Fibroblast of villous mesenchyme (primary cell): Measurements from ENCODE around the gene MGAT5. TPM values are rescaled to one million over a fixed set of nuclear protein-coding genes. Genes with fewer than 3 reads are reported as not detected.

Source experiments
- DNase-seq: peaks from one replicate; pipeline ENCODE4 v3.0.0-alpha.2; 2010; ENCODE audit warnings: low read depth
- H3K4me3 ChIP-seq: 2 replicates; pipeline ENCODE4 v1.5.1; 2011; ENCODE audit warnings: low read depth, mild to moderate bottlenecking, low read length
- total RNA-seq: library from RNA; depleted of rRNA; stranded (reverse); fragments of >200 nt; gene quantifications from 2 replicates; pipeline ENCODE4 v1.2.3, GENCODE V29; 2012
- TF ChIP-seq, protein P1 (sequence below): IDR thresholded peaks from 2 replicates; pipeline ENCODE4 v1.5.1; 2012; ENCODE audit warnings: low read depth, mild to moderate bottlenecking, low read length; ENCODE audit not compliant: insufficient read depth

MGAT5 gene
- total RNA-seq, 1 donor: 109 TPM

DNA sequence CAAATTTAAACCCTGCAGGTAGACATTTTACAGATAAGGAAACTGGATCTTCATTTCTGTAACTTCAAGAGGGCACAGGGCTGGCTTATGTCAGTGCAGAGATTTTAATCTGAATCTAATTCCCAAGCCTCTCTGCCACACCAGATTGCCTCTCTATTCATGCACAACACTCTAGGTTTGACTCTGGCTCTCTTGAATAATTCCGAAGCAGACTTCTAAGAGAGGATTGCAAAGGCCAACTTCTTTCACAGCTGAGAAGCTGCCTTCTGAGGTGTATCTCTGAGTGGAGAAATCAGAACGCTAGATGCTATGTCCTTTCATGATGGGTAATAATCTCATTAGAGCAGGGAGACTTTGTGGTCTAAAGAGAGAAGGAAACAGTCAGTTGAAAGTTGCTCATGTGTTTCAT lies 20.1 kb upstream of the MGAT5 start:
- no peak for DNase-seq
- no peak overlapping the region for H3K4me3 ChIP-seq
- TF ChIP-seq, protein P1, sequence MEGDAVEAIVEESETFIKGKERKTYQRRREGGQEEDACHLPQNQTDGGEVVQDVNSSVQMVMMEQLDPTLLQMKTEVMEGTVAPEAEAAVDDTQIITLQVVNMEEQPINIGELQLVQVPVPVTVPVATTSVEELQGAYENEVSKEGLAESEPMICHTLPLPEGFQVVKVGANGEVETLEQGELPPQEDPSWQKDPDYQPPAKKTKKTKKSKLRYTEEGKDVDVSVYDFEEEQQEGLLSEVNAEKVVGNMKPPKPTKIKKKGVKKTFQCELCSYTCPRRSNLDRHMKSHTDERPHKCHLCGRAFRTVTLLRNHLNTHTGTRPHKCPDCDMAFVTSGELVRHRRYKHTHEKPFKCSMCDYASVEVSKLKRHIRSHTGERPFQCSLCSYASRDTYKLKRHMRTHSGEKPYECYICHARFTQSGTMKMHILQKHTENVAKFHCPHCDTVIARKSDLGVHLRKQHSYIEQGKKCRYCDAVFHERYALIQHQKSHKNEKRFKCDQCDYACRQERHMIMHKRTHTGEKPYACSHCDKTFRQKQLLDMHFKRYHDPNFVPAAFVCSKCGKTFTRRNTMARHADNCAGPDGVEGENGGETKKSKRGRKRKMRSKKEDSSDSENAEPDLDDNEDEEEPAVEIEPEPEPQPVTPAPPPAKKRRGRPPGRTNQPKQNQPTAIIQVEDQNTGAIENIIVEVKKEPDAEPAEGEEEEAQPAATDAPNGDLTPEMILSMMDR: no peak

DNA sequence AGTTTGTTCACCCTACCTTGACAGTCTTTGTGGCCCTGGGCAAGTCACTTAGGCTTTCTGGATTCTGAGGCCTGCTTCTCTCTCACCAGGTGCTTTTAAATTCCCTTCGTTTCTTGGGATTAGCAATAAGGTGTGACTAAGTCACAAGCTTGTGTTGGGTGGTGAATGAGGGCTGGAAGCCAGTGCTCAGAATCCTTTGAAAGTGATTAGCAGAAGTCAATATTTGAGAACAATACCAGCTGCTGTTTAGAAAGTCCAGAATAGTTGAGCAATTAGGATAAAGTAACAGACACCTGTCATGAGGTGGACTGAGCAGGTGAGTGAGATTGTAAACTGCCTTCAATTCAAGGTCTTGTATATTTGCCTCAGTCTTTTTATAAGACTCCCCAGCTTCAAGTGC lies 19.3 kb upstream of the MGAT5 start:
- TF ChIP-seq, protein P1: no peak
- no peak overlapping the region for H3K4me3 ChIP-seq
- DNase-seq: no peak

DNA sequence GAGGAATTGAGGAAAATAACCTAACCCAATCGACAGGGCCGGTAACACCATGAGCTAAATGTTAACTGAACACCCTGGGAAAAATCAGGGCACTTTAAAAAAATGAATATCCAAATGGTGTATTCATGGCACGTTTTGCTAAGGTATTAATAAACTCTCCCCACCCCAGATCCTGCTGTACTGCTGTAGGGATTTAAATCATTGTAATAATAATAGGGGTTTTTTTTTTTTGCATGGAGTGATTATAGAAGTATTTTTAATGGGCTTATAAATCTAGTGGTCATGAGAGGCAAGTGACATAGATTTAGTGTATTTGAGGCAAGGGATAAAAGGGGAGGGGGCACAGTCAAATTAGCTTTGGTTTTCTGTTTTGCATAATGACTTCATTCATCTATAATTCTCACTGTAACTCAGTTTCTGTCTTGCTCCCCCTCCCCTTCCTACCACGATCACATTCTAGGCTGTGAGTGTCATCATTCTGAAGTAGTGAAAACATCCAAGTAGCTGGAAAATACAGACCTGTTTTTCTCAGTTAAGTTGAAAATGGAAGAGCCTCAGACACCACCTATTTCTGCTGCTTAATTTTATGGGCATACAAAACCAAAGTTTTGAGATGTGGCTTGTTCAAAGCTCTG lies 18.2 kb upstream of the MGAT5 start:
- TF ChIP-seq, protein P1: no peak
- DNase-seq: peak; percentile 52
- no peak overlapping the region for H3K4me3 ChIP-seq

DNA sequence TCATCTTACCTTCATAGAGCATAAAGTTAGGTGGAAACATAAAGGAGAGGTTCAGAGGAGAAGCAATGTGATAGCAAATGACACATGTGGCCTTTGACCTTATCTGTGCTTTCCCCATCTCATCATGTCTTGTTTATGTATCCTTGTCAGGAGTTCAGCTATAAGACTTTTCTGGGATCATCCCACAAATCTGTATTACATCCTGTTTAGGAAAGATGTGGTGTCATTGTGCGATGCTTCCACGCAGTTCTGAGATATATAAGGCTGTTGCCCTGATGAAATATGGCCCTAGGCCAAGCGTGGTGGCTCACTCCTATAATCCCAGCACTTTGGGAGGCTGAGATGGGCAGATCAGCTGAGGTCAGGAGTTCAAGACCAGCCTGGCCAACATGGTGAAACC lies 15.5 kb upstream of the MGAT5 start:
- peak; percentile 98 for DNase-seq
- TF ChIP-seq, protein P1: no peak
- H3K4me3 ChIP-seq: no peak overlapping the region

DNA sequence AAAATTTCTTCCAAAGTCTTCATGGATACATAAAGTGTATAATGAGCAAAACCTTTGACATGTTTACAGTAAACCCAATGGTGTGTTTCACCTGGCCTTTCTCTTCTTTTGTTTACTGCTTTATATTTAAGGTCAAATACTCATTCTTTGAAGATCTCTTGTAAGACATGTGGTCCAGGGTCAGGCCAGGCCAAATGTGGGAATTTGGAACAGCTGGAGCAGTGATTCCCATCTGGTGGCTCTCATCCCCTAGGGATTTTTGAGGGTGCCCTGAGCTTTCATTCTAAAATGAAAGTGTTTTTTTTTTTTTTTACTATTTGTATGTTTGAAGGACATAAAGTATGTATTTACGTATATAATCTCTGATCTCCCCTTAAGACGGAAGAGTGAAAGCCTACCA lies 13.8 kb upstream of the MGAT5 start:
- peak; percentile 54 for DNase-seq

DNA sequence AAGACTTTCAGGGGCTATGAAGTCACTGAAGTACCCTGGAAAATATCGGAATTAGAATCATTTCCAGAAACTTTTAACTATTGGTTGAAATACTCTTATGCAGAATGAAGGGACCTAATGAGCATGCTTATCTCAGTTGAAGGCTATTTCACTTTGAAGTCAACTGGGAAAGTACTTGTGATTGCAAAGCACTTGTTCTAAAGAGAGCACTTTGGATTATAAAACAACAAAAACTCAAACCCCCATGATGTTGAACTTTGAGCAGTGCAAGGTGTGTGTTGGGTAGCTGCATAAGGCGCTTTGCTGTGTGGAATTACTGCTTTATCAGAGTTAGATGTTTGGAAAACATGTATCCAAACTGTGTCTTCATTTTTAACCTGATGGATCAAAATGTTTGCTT lies 12.0 kb upstream of the MGAT5 start:
- H3K4me3 ChIP-seq: no peak overlapping the region
- TF ChIP-seq, protein P1: no peak
- DNase-seq: no peak

More for the DNA sequence above, 13.8 kb upstream of the MGAT5 start:
- TF ChIP-seq, protein P1: no peak
- H3K4me3 ChIP-seq: no peak overlapping the region

DNA sequence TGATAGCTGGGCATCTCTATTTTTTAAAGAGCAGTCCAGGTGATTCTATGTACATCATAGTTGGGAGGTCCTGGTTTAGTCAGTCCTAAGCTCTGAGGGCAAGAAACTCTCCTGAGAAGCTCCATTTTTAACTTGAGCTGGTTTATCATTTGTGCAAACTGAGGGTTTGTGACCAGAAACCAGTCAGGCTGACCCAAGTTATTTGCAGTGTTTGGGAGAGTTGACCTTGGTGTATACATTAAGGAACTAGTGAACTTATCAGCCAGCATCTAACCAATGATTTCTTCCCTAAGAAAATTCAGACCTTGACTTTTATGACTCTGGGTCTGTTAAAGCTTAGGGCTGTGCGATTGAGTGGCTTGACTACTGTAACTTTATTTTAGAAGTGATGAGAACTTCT lies 10.6 kb upstream of the MGAT5 start:
- TF ChIP-seq, protein P1: no peak
- DNase-seq: peak; percentile 40
- H3K4me3 ChIP-seq: no peak overlapping the region
